GM12878 (cell line): ENCODE results near the gene IRAK2.

Experiments used
- CTCF ChIP-seq, 3 experiments: IDR thresholded peaks in 2 of 3; conservative IDR thresholded peaks in 1 of 3; 2 replicates each; pipeline ENCODE4 v1.5.1; 2011; ENCODE audit warnings: low read depth in 3 of 3, low read length in 3 of 3, mild to moderate bottlenecking in 3 of 3, control low read depth in 2 of 3, moderate library complexity in 2 of 3, inconsistent platforms in 1 of 3, mixed read lengths in 1 of 3; ENCODE audit not compliant: control insufficient read depth in 2 of 3, insufficient read depth in 1 of 3; ENCODE audit errors: extremely low read depth in 1 of 3
- GABPA ChIP-seq: IDR thresholded peaks from 2 replicates; pipeline ENCODE4 v1.6.1; 2014; ENCODE audit warnings: antibody characterized with exemption, low read depth, mild to moderate bottlenecking, inconsistent platforms
- HCFC1 ChIP-seq: fragments of 150-350 bp; IDR thresholded peaks from 2 replicates; pipeline ENCODE4 v1.6.1; 2014; ENCODE audit warnings: low read length
- KDM1A ChIP-seq: fragments of 200-600 bp; sonication (generic); IDR thresholded peaks from 2 replicates; pipeline ENCODE4 v1.6.1; 2016; ENCODE audit warnings: borderline replicate concordance
- MAX ChIP-seq: IDR thresholded peaks from 2 replicates; pipeline ENCODE4 v1.6.1; 2012; ENCODE audit warnings: low read depth, low read length, improper control_type of control experiment
- NFYB ChIP-seq: IDR thresholded peaks from 2 replicates; pipeline ENCODE4 v1.6.1; 2011; ENCODE audit warnings: low read depth, mild to moderate bottlenecking, low read length, improper control_type of control experiment, moderate library complexity; ENCODE audit not compliant: insufficient read depth
- POLR2AphosphoS5 ChIP-seq: IDR thresholded peaks from 2 replicates; pipeline ENCODE4 v1.6.1; 2011; ENCODE audit warnings: mild to moderate bottlenecking, low read length, inconsistent platforms
- SMARCA5 ChIP-seq: fragments of 450-650 bp; IDR thresholded peaks from 2 replicates; pipeline ENCODE4 v1.6.1; 2017; ENCODE audit warnings: mild to moderate bottlenecking
- SMC3 ChIP-seq: IDR thresholded peaks from 2 replicates; pipeline ENCODE4 v1.6.1; 2011; ENCODE audit warnings: low read length, improper control_type of control experiment, borderline replicate concordance

DNA sequence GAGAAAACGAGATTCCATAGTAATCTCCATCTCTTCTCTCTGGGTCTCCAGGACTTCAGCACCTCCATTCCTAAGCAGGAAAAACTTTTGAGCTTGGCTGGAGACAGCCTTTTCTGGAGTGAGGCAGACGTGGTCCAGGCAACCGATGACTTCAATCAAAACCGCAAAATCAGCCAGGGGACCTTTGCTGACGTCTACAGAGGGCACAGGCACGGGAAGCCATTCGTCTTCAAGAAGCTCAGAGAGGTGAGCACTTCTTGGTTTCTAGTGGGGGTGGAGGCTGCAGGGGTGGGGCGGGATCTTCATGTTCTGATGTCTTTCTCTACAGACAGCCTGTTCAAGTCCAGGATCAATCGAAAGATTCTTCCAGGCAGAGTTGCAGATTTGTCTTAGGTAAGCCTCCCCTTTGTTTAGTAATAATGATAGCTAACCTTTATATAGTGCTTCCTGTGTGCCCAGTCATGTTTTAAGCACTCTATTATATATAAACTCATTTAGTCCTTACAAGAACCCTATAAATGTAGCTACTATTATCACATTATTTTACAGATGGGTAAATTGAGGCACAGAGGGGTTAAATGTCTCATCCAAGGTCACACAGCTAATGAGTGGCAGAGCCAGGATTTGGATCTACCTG, 48.6 kb downstream of the IRAK2 start:
- TF ChIP-seq KDM1A (no peak), CTCF (IDR thresholded peaks at IDR 0.05 in 2 of 3, conservative IDR thresholded peaks at IDR 0.05 in 1 of 3; ENCODE audit: control insufficient read depth in 2 of 3, extremely low read depth in 1 of 3, insufficient read depth in 1 of 3, low read depth in 3 of 3, low read length in 3 of 3) (no peak), GABPA (no peak), MAX (no peak), SMC3 (no peak), NFYB (no peak), POLR2AphosphoS5 (no peak), HCFC1 (no peak), SMARCA5 (no peak)
